ENCODE results near the gene SLC19A1.
A peak's percentile ranks its signal among the peaks of the same experiment; 100 is the strongest.

The SLC19A1 gene

DNA sequence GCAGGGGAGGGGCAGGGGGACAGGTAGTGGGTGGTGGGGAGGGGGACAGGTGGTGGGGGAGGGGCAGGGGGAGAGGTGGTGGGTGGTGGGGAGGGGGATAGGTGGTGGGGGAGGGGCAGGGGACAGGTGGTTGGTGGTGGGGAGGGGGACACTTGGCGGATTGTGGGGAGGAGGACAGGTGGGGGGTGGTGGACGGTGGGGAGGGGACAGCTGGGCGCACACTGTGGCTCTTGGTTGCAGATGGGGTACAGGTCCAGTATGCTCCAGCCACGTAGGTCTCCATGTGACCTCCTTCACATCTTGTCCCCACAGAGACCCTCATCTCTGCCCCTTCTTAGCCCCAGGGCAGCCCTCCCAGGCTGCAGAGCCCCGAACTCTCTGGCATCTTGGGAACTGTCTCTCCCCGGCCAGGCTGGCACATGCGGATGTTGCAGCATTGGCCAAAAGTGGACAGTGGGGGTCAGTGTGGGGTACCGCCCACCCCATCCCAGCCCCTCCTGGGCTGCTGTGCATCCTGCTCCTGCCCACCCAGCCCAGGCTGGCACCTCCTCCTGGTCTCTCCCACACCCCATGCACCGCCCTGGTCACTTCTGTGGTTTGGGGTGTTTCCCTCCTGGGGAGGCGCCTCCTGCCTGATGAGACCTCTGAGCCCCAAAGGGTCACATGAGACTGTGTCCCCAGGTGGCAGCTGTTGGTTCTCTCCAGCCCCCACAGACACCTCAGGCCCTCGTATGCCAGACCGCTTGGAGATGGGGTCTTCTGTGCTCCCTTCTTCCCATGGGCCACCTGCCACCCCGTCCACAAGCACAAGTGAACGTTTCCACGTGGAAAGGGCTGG is 7.6 kb upstream of the SLC19A1 start:
- POLR2A ChIA-PET: no interaction called here
- CTCF ChIA-PET: interaction anchor here (2.0 kb wide), 1 partner anchor 46 kb away, joined by 9 read pairs; no protein-coding TSS in a partner anchor
- TF ChIP-seq, protein P1, sequence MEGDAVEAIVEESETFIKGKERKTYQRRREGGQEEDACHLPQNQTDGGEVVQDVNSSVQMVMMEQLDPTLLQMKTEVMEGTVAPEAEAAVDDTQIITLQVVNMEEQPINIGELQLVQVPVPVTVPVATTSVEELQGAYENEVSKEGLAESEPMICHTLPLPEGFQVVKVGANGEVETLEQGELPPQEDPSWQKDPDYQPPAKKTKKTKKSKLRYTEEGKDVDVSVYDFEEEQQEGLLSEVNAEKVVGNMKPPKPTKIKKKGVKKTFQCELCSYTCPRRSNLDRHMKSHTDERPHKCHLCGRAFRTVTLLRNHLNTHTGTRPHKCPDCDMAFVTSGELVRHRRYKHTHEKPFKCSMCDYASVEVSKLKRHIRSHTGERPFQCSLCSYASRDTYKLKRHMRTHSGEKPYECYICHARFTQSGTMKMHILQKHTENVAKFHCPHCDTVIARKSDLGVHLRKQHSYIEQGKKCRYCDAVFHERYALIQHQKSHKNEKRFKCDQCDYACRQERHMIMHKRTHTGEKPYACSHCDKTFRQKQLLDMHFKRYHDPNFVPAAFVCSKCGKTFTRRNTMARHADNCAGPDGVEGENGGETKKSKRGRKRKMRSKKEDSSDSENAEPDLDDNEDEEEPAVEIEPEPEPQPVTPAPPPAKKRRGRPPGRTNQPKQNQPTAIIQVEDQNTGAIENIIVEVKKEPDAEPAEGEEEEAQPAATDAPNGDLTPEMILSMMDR (IDR thresholded peaks at IDR 0.05; ENCODE audit: control extremely low read depth, extremely low read depth, low read depth, missing control alignments): peak; percentile 16
- peak; percentile 65 for DNase-seq (ENCODE audit: extremely low spot score)

DNA sequence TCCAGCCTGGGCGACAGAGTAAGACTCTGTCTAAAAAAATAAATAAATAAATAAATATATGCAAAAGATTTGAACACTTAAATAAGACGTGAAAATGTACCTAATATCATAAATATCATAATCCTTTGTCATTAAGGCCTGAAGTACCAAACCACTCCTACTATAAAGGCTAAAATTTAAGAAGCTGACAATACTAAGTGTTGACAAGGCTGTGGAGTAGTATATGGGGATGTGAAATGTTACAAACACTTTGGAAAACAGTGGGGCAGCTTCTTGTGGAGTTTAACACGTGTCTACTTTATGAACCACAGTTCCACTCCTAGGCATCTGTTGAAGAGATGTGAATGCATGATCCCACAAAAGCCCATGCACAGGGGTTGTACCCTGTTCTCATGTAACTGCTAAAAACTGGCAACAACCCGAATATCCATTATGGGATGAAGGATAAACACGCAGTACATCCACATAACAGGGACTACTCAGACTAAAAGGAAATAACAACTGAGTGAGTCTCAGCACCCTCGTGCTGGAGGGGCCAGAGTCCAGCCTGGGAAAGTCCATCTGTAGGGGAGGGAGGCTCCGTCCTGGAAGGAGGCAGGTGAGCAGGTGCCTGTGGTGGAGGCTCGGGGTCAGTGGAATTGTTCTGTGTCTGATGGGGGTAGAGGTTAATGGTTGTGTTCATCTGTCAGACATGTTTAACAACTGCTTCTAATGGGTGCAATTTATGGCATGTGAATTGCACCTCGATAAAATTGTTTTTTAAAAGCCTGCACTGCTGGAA is 6.7 kb upstream of the SLC19A1 start:
- ChIA-PET POLR2A (no interaction called here), CTCF (no interaction called here)
- no peak for DNase-seq (ENCODE audit: extremely low spot score)
- TF ChIP-seq, protein P1 (IDR thresholded peaks at IDR 0.05; ENCODE audit: control extremely low read depth, extremely low read depth, low read depth, missing control alignments): no peak

DNA sequence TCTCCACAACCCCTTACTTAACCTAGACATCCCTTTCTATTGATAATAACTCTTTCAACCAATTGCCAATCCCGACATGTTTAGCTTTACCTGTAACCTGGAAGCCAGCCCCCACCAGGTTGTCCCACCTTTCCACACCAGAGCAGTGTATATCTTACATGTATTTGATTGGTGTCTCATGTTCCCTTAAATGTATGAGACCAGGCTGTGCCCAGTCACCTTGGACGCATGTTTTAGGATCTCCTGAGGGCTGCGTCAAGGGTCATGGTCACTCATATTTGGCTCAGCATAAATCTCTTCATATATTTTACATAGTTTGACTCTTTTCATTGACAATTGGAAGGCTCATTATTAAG is 5.3 kb upstream of the SLC19A1 start:
- TF ChIP-seq, protein P1 (IDR thresholded peaks at IDR 0.05; ENCODE audit: control extremely low read depth, extremely low read depth, low read depth, missing control alignments): no peak
- POLR2A ChIA-PET: no interaction called here
- CTCF ChIA-PET: no interaction called here
- no peak for DNase-seq (ENCODE audit: extremely low spot score)

DNA sequence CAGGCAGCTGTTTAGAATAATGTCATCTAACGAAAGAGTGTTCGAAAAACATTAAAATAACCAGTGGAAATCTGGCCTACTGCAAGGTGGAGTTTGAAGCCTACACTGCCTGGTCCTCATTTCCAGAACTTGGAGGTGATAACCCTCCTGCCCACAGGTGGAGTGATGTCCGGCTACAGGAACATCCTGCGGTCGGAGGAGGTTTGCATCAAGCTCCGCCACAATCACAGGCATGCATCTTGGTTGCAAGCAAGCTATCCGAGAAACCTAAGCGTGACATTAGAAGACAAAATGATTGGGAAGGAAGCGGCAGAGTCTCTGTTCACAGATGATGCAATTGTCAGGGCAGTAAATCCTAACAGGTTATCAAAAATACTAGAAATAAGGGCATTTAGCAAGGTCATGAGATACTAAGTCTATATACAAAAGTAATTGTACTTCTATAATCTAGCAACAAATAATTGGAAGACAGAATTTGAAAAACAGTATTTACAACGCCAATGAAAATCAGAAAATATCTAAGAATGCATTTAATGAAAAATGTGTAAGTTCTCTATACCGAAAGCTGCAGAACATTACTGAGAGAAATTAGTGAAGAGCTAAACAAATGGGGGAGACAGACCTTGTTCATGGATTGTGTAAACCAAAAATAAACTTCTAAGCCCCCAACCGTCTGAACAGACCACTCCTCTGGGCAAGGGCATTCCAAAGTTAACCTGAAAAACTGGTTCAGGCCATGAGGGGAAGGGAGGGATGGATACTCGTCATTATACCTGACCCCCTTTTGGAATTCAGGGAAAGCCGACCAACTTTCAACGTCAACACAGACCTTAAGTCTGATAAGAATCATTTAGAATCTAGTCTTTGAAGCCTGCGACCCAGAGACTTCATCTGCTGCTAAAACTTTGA is 4.7 kb upstream of the SLC19A1 start:
- ChIA-PET POLR2A (no interaction called here), CTCF (no interaction called here)
- DNase-seq (ENCODE audit: extremely low spot score): no peak
- TF ChIP-seq, protein P1 (IDR thresholded peaks at IDR 0.05; ENCODE audit: control extremely low read depth, extremely low read depth, low read depth, missing control alignments): no peak

DNA sequence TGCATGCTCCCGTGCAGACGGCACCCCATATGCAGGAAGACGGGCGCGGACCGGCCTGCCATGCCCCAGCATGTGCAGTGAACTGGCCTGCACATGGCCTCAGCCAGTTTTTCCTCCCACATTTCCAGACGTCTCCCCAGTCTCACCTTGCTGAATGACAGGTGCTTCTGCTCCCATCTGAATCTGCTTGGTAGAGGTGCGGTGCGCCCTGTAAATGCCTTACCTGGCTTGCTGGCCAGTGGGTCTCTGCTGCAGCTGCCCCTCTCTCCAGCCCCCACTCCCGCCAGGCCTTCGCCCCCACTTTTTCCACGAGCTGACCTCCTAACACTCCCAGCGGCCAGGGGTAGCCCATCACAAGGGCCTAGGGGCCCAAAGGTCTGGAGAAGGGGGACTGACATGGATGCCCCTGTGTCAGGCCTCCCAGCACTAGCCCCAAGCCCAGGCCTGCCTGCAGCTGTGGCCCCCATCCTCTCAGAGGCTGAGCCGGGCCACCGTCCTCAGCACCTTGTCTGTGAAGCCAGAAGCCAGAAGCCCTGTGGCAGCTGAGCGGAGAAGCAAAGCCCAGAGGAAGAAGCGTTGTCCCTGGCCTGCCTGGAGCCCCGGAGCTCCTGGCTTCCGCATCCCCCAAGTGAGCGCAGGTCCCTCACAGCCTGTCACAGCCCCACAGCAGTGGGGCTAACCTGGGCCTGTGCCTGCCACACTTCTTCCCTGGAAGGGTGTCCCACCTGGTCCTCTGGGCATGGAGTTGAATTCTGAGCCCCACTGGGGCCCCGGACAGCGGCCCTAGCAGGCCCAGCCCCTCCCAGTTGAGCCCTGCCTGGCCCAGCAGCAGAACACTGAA is 3.7 kb upstream of the SLC19A1 start:
- TF ChIP-seq, protein P1 (IDR thresholded peaks at IDR 0.05; ENCODE audit: control extremely low read depth, extremely low read depth, low read depth, missing control alignments): no peak
- DNase-seq (ENCODE audit: extremely low spot score): no peak
- CTCF ChIA-PET: interaction anchor here (2.4 kb wide), 1 partner anchor 10 kb away, joined by 7 read pairs; no protein-coding TSS in a partner anchor
- POLR2A ChIA-PET: no interaction called here

All from GM10248 (cell line).